Osteoblast (primary cell): ENCODE measurements around the gene PHF3. TPM values are rescaled to one million over a fixed set of nuclear protein-coding genes. Genes with fewer than 3 reads are reported as not detected.
"Not testable (repeated sequence)": the region's sequence is repeated elsewhere in the genome, so short reads cannot be mapped to it uniquely, and the experiment has no call there.

ENCODE experiments used
- DNase-seq: peaks from one replicate; pipeline ENCODE4 v3.0.0; 2011; ENCODE audit warnings: low spot score, mixed read lengths; ENCODE audit not compliant: insufficient read length; ENCODE audit errors: missing footprints
- H2AFZ ChIP-seq: 2 replicates; pipeline ENCODE4 v1.6.0; 2011; ENCODE audit warnings: mild to moderate bottlenecking, low read length
- H3K27ac ChIP-seq: 2 replicates; pipeline ENCODE4 v1.5.1; 2011; ENCODE audit warnings: mild to moderate bottlenecking, low read depth, low read length, moderate library complexity
- H3K27me3 ChIP-seq: 2 replicates; pipeline ENCODE4 v1.6.0; 2012; ENCODE audit warnings: mild to moderate bottlenecking, control low read depth, inconsistent platforms, low read length, moderate library complexity; ENCODE audit not compliant: insufficient read depth
- H3K36me3 ChIP-seq: 2 replicates; pipeline ENCODE4 v1.5.1; 2011; ENCODE audit warnings: mild to moderate bottlenecking, low read length, control low read depth, moderate library complexity; ENCODE audit not compliant: insufficient read depth
- H3K4me1 ChIP-seq: 2 replicates; pipeline ENCODE4 v1.5.1; 2011; ENCODE audit warnings: mild to moderate bottlenecking, low read length, control low read depth, moderate library complexity; ENCODE audit not compliant: insufficient read depth
- H3K4me2 ChIP-seq: 2 replicates; pipeline ENCODE4 v1.6.0; 2011; ENCODE audit warnings: mild to moderate bottlenecking, low read length; ENCODE audit not compliant: insufficient read depth
- H3K4me3 ChIP-seq: fragments of 200-600 bp; sonication (generic); 3 replicates; pipeline ENCODE4 v1.5.1; 2012; ENCODE audit warnings: mild to moderate bottlenecking, low read length, inconsistent platforms; ENCODE audit not compliant: insufficient read depth
- H3K79me2 ChIP-seq: 2 replicates; pipeline ENCODE4 v1.6.0; 2012; ENCODE audit warnings: mild to moderate bottlenecking, low read length, control low read depth, inconsistent platforms; ENCODE audit not compliant: insufficient read depth
- H3K9me3 ChIP-seq: 2 replicates; pipeline ENCODE4 v1.5.1; 2011; ENCODE audit warnings: low read depth, low read length, control low read depth
- H4K20me1 ChIP-seq: 2 replicates; pipeline ENCODE4 v1.6.0; 2012; ENCODE audit warnings: mild to moderate bottlenecking, low read length, control low read depth; ENCODE audit not compliant: insufficient read depth
- CTCF ChIP-seq: IDR thresholded peaks from 2 replicates; pipeline ENCODE4 v1.5.1; 2011; ENCODE audit warnings: mild to moderate bottlenecking, low read depth, low read length, moderate library complexity; ENCODE audit errors: extremely low read depth
- total RNA-seq: library from RNA; depleted of rRNA; stranded (reverse); fragments of >200 nt; gene quantifications from 2 replicates; pipeline ENCODE4 v1.2.3, GENCODE V29; 2012

The PHF3 gene
- total RNA-seq, 1 donor: 76.7 TPM

- H3K9me3 ChIP-seq: no peaks in the 10 kb centered on the region
- no peak overlapping the region for H3K27ac ChIP-seq
- DNase-seq: no peak
Measured at GRCh38 chr6:63730311-63730710, 94.7 kb downstream of the PHF3 start.

GRCh38 chr6:63731930-63732329 is 96.3 kb downstream of the PHF3 start:
- TF ChIP-seq CTCF: no peak
- Histone ChIP-seq H3K4me1 (peaks cover 7% of the 10 kb centered on the region), H3K9me3 (no peaks in the 10 kb centered on the region), H3K79me2 (no peaks in the 10 kb centered on the region), H2AFZ (no peak overlapping the region), H3K4me2 (peak overlapping the region; percentile 32), H4K20me1 (no peaks in the 10 kb centered on the region), H3K27ac (no peak overlapping the region), H3K27me3 (no peaks in the 10 kb centered on the region), H3K4me3 (no peak overlapping the region), H3K36me3 (no peaks in the 10 kb centered on the region)
- no peak for DNase-seq

More at GRCh38 chr6:63730311-63730710, 94.7 kb downstream of the PHF3 start:
- Histone ChIP-seq H2AFZ (no peak overlapping the region), H3K4me2 (no peak overlapping the region), H3K4me3 (no peak overlapping the region), H3K79me2 (no peaks in the 10 kb centered on the region), H3K27me3 (no peaks in the 10 kb centered on the region), H3K4me1 (peaks cover 7% of the 10 kb centered on the region), H4K20me1 (no peaks in the 10 kb centered on the region), H3K36me3 (no peaks in the 10 kb centered on the region)
- no peak for TF ChIP-seq CTCF

- H3K36me3 ChIP-seq: no peaks in the 10 kb centered on the region
- H3K4me1 ChIP-seq: peaks cover 7% of the 10 kb centered on the region
- no peak for DNase-seq
- H3K4me2 ChIP-seq: peak overlapping the region; percentile 32
- TF ChIP-seq CTCF: no peak
- no peak overlapping the region for H3K4me3 ChIP-seq
- H3K27ac ChIP-seq: no peak overlapping the region
- H2AFZ ChIP-seq: no peak overlapping the region
- no peaks in the 10 kb centered on the region for H3K27me3 ChIP-seq
- no peaks in the 10 kb centered on the region for H3K79me2 ChIP-seq
- no peaks in the 10 kb centered on the region for H3K9me3 ChIP-seq
- no peaks in the 10 kb centered on the region for H4K20me1 ChIP-seq
Measured at GRCh38 chr6:63732336-63732735, 96.7 kb downstream of the PHF3 start.

- Histone ChIP-seq H4K20me1 (no peaks in the 10 kb centered on the region), H3K4me3 (no peak overlapping the region), H3K27ac (no peak overlapping the region), H3K36me3 (no peaks in the 10 kb centered on the region), H2AFZ (no peak overlapping the region), H3K9me3 (no peaks in the 10 kb centered on the region), H3K79me2 (no peaks in the 10 kb centered on the region), H3K4me1 (peaks cover 7% of the 10 kb centered on the region), H3K27me3 (no peaks in the 10 kb centered on the region), H3K4me2 (no peak overlapping the region)
- no peak for TF ChIP-seq CTCF
- no peak for DNase-seq
Measured at GRCh38 chr6:63734923-63735322, 99.3 kb downstream of the PHF3 start.

- not testable (repeated sequence) for H3K4me1 ChIP-seq, H2AFZ ChIP-seq, H4K20me1 ChIP-seq, H3K36me3 ChIP-seq, DNase-seq, H3K4me3 ChIP-seq, H3K4me2 ChIP-seq, H3K79me2 ChIP-seq, H3K9me3 ChIP-seq, H3K27me3 ChIP-seq, H3K27ac ChIP-seq
Measured at GRCh38 chr6:63738190-63738589, 102.6 kb downstream of the PHF3 start.
